Naive B cell (primary cell): Measurements from ENCODE around the gene MYO10. TPM values are rescaled to one million over a fixed set of nuclear protein-coding genes. Genes with fewer than 3 reads are reported as not detected.

Experiments used
- ATAC-seq, 2 donors: fragments of 150-1000 bp; cut with Tn5 transposase; 2 replicates each; pipeline ENCODE4 v1.10.0; 2021; ENCODE audit warnings: low read depth in 2 of 2, mild to moderate bottlenecking in 2 of 2, moderate library complexity in 2 of 2
- DNase-seq: peaks from one replicate; pipeline ENCODE4 v3.0.0; 2022
- H3K27ac Mint-ChIP-seq, 6 donors: one replicate each; pipeline ENCODE4 v1.8.0; 2020 to 2022; ENCODE audit warnings: mild to moderate bottlenecking in 6 of 6, mixed read lengths in 6 of 6, moderate library complexity in 5 of 6, inconsistent platforms in 2 of 6
- H3K27me3 Mint-ChIP-seq, 3 donors: one replicate each; pipeline ENCODE4 v1.8.0; 2021 to 2022; ENCODE audit warnings: mixed read lengths in 3 of 3, mild to moderate bottlenecking in 1 of 3
- H3K36me3 Mint-ChIP-seq, 2 donors: one replicate each; pipeline ENCODE4 v1.8.0; 2020 to 2022; ENCODE audit warnings: mixed read lengths in 2 of 2, inconsistent platforms in 1 of 2, mild to moderate bottlenecking in 1 of 2
- H3K4me1 Mint-ChIP-seq, 3 donors: one replicate each; pipeline ENCODE4 v1.8.0; 2020 to 2022; ENCODE audit warnings: mixed read lengths in 3 of 3, inconsistent platforms in 1 of 3, mild to moderate bottlenecking in 1 of 3, moderate library complexity in 1 of 3
- H3K4me3 Mint-ChIP-seq, 8 donors: one replicate each; pipeline ENCODE4 v1.8.0; 2020 to 2022; ENCODE audit warnings: mild to moderate bottlenecking in 8 of 8, mixed read lengths in 8 of 8, moderate library complexity in 8 of 8, inconsistent platforms in 2 of 8
- H3K9me3 Mint-ChIP-seq, 7 donors: one replicate each; pipeline ENCODE4 v1.8.0; 2020 to 2022; ENCODE audit warnings: mixed read lengths in 7 of 7, mild to moderate bottlenecking in 5 of 7, inconsistent platforms in 2 of 7, moderate library complexity in 1 of 7
- polyA plus RNA-seq, 6 donors: library from polyadenylated mRNA; unstranded; fragments of 300-500 nt; fragmentation: Illumina TruSeq; gene quantifications; one replicate each; pipeline ENCODE4 v1.2.3, GENCODE V29; 2021; ENCODE audit warnings: low read depth in 6 of 6

MYO10 gene
- polyA plus RNA-seq, 6 donors from 2014 or later = 0.03 to 0.87 TPM; not detected in 4

DNA sequence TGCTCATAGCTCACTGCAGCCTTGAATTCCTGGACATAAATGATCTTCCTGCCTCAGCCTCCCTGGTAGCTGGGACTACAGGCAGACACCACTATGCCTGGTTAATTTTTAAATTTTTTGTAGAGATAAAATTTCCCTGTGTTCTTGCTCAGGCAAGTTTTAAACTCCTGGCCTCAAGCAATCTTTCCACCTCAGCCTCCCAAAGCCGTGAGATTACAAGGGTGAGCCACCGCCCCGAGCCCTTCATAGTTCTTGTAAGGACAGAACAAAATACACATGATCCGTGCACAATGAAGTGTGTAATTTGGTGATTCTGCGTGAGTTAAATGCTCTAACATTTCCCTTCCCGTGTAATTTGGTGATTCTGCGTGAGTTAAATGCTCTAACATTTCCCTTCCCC lies 27.7 kb upstream of the MYO10 start:
- Mint-ChIP-seq H3K4me3 (no peak overlapping the region), H3K27ac (no peak overlapping the region)
- no peak for ATAC-seq

DNA sequence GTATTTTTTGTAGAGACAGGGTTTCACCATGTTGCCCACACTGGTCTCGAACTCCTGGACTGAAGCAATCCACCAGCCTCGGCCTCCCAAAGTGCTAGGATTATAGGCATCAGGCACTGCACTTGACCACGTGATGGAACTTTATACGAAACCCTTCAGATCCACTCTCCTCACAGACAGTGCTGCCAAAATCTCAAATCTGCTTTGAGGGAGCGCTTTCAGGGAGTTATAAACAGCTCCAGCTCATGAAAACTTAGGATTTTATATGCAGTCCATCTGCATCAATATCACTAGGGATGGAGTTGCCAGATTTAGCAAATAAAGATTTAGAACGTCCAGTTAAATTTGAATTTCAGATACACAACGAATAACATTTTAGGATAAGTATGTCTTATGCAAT lies 25.0 kb upstream of the MYO10 start:
- H3K27ac Mint-ChIP-seq = no peak overlapping the region
- H3K27me3 Mint-ChIP-seq = no peaks in the 10 kb centered on the region
- no peaks in the 10 kb centered on the region for H3K36me3 Mint-ChIP-seq
- H3K9me3 Mint-ChIP-seq = peaks cover 0 to 13% (median 5%) of the 10 kb centered on the region in 7 donors
- DNase-seq = no peak
- no peak for ATAC-seq
- H3K4me3 Mint-ChIP-seq = no peak overlapping the region
- H3K4me1 Mint-ChIP-seq = no peaks in the 10 kb centered on the region

More for the DNA sequence above, 27.7 kb upstream of the MYO10 start:
- Mint-ChIP-seq H3K4me1 (no peaks in the 10 kb centered on the region), H3K27me3 (no peaks in the 10 kb centered on the region), H3K9me3 (peaks cover 0 to 3% (median 0%) of the 10 kb centered on the region in 7 donors), H3K36me3 (no peaks in the 10 kb centered on the region)
- DNase-seq = no peak

DNA sequence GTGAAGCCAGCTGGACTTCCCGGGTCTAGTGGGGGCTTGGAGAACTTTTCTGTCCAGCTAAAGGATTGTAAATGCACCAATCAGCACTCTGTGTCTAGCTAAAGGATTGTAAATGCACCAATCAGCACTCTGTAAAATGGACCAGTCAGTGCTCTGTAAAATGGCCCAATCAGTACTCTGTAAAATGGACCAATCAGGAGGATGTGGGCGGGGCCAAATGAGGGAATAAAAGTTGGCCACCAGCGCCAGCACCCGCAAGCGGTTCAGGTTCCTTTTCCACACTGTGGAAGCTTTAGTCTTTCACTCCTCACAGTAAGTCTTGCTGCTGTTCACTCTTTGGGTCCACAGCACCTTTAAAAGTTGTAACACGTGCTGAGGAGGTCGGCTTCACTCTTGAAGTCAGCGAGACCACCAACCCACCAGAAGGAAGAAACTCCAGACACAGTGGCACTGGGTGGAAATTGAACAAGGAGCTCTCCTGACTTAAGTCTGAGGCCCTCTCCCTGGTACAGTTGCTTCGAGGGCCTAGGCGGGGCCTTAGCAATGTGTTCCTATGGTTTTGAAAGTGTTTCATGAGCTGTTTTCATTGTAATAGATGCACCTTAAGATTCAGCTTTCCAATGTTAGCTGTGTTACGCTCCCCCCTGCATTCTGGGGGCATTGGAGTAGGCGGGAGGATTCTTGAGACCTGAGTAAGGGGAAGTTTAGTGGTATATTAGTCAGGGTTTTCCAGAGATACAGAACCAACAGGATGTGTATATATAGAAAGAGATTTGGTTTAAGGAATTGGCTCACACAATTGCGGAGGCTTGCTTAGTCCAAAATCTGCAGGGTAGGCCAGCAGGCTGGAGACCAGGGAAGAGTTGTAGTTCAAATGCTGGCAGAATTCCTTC lies 21.5 kb upstream of the MYO10 start:
- Mint-ChIP-seq H3K27ac (no peak overlapping the region), H3K4me1 (no peaks in the 10 kb centered on the region), H3K27me3 (no peaks in the 10 kb centered on the region), H3K36me3 (no peaks in the 10 kb centered on the region), H3K4me3 (no peak overlapping the region), H3K9me3 (peaks cover 0 to 13% (median 6%) of the 10 kb centered on the region in 7 donors)
- DNase-seq (no peak), ATAC-seq (no peak)

DNA sequence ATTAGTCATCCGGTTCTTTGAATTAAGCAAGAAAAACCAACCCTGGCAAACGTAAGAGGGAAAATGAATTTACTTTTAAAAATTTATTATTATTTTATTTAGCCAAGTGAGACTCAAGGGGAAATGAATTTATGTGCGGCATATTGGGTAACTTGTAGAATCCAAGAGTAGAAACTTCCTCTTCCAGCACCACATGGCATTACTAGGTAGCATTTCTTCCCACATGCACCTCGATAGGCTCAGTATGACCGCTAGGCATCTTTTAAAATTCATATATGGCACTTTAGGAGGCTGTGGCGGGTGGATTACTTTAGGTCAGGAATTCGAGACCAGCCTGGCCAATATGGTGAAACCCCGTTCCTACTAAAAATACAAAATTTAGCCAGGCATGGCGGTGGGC lies 17.6 kb upstream of the MYO10 start:
- H3K4me1 Mint-ChIP-seq = no peaks in the 10 kb centered on the region
- H3K9me3 Mint-ChIP-seq = peaks cover 0 to 13% (median 8%) of the 10 kb centered on the region in 7 donors
- no peak for DNase-seq
- no peak for ATAC-seq
- H3K27ac Mint-ChIP-seq = no peak overlapping the region
- no peaks in the 10 kb centered on the region for H3K27me3 Mint-ChIP-seq
- H3K36me3 Mint-ChIP-seq = no peaks in the 10 kb centered on the region
- no peak overlapping the region for H3K4me3 Mint-ChIP-seq

DNA sequence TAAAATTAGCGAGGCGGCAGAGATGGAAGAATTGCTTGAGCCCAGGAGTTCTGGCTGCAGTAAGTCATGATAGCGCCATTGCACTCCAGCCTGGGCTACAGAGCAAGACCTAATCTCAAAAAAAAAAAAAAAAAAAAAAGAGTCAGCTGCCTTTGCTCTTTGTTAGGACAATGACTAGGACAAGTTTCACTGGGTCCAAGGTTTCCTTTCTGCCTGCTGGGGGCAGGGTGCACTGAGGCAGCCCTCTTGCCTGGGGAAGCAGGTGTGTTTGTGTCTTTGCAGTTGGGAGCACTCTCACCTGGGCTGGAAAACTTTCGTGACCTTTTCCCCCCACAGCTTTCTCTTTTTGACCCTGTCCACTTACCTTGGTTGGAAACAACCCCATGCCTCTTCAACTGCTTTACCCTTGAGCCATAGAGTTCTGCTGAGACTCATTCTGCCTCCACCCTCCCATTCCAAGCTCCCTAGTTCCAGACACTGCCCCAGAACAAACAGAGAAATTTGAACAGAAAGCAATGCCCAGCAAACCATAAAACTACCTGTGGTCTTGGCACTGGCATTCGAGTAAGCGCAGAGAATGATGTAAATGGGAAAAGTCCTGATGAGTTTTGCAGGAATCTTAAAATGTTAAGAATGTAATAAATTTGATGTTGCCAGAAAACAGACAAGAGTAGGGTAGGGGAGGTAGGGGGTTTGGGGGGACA lies 17.0 kb upstream of the MYO10 start:
- no peak for DNase-seq
- Mint-ChIP-seq H3K4me3 (no peak overlapping the region), H3K27ac (no peak overlapping the region), H3K9me3 (peaks cover 0 to 16% (median 10%) of the 10 kb centered on the region in 7 donors), H3K36me3 (no peaks in the 10 kb centered on the region), H3K27me3 (no peaks in the 10 kb centered on the region), H3K4me1 (no peaks in the 10 kb centered on the region)
- no peak for ATAC-seq

DNA sequence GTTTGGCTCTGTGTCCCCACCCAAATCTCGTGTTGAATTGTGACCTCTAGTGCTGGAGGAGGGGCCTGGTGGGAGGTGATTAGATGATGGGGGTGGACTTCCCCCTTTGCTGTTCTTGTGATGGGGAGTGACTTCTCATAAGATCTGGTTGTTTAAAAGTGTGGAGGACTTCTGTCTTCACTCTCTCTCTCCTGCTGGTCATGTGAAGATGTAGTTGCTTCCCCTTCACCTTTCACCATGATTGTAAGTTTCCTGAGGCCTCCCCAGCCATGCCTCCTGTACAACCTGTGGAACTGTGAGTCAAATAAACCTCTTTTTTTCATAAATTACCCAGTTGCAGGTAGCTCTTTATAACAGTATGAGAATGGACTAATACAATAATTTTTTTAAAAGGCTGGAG lies 10.6 kb upstream of the MYO10 start:
- no peaks in the 10 kb centered on the region for H3K4me1 Mint-ChIP-seq
- peaks cover 13 to 36% (median 23%) of the 10 kb centered on the region in 7 donors for H3K9me3 Mint-ChIP-seq
- peaks cover 0 to 4% (median 0%) of the 10 kb centered on the region in 3 donors for H3K27me3 Mint-ChIP-seq
- DNase-seq (no peak), ATAC-seq (no peak)
- H3K36me3 Mint-ChIP-seq = peaks cover 3 to 15% of the 10 kb centered on the region in 2 donors
- peak overlapping the region in 1 of 6 donors; percentile 79 for H3K27ac Mint-ChIP-seq
- H3K4me3 Mint-ChIP-seq = no peak overlapping the region

DNA sequence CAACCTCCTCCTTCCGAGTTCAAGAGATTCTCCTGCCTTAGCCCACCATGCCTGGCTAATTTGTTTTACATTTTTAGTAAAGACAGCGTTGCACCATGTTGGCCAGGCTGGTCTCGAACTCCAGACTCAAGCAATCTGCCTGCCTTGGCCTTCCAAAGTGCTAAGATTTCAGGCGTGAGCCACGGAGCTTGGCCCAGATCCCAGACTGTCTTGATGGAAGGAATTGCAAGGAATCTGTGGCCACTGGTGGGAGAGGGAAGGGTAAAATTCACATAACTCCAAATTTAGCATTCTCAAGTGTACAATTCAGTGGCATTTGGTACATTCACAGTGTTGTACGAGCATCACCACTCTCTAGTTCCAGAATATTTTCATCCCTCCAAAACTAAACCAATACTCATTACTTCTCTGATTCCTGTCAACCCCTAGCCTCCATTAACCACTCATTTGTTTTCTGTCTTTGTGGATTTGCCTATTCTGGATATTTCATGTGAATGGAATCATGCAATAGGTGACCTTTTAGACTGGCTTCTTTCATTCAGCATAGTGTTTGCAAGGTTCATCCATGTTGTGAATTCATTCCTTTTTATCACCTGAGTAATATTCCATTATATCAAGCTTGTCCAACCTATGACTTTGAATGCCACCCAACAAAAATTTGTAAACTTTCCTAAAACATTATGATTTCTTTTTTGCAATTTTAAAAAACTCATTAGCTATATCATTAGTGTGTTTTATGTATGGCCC lies 8.9 kb upstream of the MYO10 start:
- no peak overlapping the region for H3K4me3 Mint-ChIP-seq
- ATAC-seq (no peak), DNase-seq (no peak)
- H3K4me1 Mint-ChIP-seq = no peaks in the 10 kb centered on the region
- peaks cover 0 to 10% (median 6%) of the 10 kb centered on the region in 3 donors for H3K27me3 Mint-ChIP-seq
- H3K36me3 Mint-ChIP-seq = peaks cover 3 to 15% of the 10 kb centered on the region in 2 donors
- peaks cover 17 to 36% (median 23%) of the 10 kb centered on the region in 7 donors for H3K9me3 Mint-ChIP-seq
- no peak overlapping the region for H3K27ac Mint-ChIP-seq

DNA sequence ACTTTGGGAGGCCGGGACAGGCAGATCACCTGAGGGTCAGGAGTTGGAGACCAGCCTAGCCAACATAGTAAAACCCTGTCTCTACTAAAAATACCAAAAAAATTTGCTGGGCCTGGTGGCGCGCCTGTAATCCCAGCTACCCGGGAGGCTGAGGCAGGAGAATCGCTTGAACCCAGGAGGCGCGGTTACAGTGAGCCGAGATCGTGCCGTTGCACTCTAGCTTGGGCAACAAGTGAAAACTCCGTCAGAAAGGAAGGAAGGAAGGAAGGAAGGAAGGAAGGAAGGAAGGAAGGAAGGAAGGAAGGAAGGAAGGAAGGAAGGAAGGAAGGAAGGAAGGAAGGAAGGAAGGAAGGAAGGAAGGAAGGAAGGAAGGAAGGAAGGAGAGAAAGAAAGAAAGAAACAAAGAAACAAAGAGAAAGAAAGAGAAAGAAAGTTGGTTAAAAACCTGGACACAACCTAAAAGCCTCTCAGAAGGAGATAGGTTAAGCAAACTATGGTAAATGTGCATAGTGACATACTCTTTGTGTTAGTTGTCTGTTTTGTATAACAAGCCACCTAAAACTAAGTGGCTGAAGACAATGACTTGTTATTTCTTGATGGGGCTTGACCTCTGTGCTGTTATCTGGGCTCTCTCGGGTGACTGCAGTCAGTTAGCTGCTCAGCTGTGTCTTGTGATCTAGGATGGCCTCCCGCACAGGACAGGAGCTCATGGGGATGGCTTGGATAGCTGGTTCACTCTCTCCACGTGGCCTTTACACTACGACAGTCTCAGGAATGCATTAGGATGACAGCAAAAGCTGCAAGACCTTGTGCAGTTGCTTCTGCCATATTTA lies 8.0 kb upstream of the MYO10 start:
- peaks cover 14 to 36% (median 23%) of the 10 kb centered on the region in 7 donors for H3K9me3 Mint-ChIP-seq
- ATAC-seq = no peak
- peaks cover 0 to 10% (median 8%) of the 10 kb centered on the region in 3 donors for H3K27me3 Mint-ChIP-seq
- no peak for DNase-seq
- H3K36me3 Mint-ChIP-seq = peaks cover 3 to 15% of the 10 kb centered on the region in 2 donors
- H3K4me1 Mint-ChIP-seq = no peaks in the 10 kb centered on the region
- no peak overlapping the region for H3K4me3 Mint-ChIP-seq
- H3K27ac Mint-ChIP-seq = peak overlapping the region in 1 of 6 donors; percentile 66

DNA sequence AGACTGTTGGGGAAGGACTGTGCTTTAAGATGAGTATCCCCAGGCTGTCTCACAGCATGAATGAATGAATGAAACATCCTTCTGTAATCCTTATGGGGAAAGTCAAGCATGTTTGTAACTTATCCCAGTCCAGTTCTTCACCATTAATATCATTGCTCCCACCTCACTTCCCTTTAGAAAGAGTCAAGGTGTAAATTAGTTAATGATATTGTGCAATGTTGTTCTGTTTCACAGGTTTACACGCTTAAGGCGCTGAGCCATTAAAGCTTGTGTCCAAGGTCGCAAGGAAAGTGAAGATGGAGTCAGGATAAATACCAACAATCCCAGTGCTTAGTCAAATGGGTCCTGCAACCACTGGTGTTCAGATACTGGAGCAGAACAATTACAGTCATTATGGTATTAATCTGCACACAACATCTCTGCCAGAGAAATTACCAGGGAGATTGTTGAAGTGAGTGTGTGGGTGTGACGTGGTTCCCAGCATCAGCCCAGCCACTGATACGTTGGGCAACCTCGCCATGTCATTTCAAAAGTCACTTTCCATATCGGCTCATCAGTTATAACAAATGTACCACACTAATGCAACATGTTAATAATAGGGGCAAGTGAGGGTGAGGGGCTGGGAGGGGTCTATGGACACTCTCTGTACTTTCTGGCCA lies 1.5 kb upstream of the MYO10 start:
- Mint-ChIP-seq H3K27me3 (peaks cover 49 to 61% (median 51%) of the 10 kb centered on the region in 3 donors), H3K4me1 (peaks cover 13 to 30% (median 14%) of the 10 kb centered on the region in 3 donors), H3K36me3 (no peaks in the 10 kb centered on the region), H3K9me3 (peaks cover 0 to 37% (median 7%) of the 10 kb centered on the region in 7 donors), H3K4me3 (peak overlapping the region in 6 of 8 donors; percentile 60 to 82 (median 80)), H3K27ac (peak overlapping the region in 1 of 6 donors; percentile 26)
- DNase-seq (no peak), ATAC-seq (no peak)

DNA sequence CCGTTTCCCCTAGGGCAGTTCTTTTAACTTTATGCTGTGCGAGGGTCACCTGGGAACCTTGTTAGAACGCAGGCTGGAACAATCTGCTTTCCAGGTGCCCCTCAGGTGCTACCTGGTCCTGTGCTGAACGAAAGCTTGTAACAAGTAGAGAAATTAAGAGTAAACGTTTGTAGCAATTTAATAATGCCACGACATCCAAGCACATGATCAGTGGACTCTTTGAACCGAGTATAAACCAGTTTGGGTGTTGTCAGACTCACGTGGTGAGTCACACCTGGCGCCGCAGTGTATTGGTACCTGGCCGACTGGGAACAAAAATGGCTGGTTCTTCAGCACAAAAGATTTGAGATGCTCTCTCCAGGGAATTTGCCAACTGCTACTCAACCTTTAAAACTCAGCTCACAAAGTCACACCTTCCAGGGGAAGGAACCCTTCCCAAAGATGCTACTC lies 926 bp upstream of the MYO10 start:
- Mint-ChIP-seq H3K4me1 (peaks cover 13 to 30% (median 14%) of the 10 kb centered on the region in 3 donors), H3K27ac (no peak overlapping the region), H3K9me3 (peaks cover 0 to 33% (median 5%) of the 10 kb centered on the region in 7 donors), H3K36me3 (no peaks in the 10 kb centered on the region), H3K4me3 (peak overlapping the region; percentile 40 to 84 (median 80)), H3K27me3 (peaks cover 51 to 66% (median 57%) of the 10 kb centered on the region in 3 donors)
- ATAC-seq = no peak
- no peak for DNase-seq

DNA sequence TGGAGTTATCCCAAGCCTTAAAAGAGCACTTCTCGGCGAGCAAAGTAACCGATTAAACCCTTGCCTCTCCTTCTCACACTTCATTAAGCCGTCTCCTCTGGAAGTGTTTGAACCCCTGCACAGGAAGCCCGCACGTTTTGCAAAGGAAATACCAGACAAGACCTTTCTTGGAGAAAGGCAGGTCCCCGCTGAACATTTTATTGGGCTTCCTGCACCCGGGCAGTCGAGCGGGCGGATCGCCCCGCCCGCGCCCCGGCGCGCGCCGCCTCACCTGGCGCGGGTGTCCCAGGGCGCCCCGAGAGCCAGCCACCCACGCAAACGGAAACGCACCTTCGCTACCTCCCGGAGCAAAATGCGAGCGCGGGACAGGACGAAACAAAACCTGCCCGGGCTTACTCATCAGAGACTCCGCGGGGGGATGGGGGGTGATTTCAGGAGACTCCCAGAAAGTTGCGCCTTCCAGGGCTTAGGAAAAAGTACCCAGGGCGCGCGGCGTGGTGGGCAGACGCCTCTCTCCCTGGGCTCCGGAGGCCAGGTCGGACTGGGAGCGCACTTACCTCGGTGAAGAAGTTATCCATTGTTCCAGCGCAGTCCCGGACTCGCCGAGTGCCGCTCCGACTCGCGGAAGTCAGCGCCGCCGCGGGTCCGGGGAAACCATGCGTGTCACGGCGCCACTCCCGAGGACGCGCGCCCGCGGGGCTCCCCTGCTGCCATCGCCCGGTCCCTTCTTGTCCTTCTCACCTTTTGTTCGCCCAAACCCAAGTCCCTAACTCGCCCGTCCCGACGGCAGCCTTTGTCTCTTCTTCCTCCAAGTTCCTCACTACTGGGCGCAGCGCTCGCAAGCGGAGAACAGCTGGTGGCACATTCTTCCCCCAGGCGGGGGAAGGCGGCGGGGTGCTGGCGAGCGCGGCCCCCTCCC lies 598 bp downstream of the MYO10 start:
- peak overlapping the region in 2 of 6 donors; percentile 54 to 62 for H3K27ac Mint-ChIP-seq
- H3K4me1 Mint-ChIP-seq = peaks cover 13 to 30% (median 14%) of the 10 kb centered on the region in 3 donors
- peaks cover 57 to 76% (median 65%) of the 10 kb centered on the region in 3 donors for H3K27me3 Mint-ChIP-seq

More for the DNA sequence above, 598 bp downstream of the MYO10 start:
- Mint-ChIP-seq H3K4me3 (peak overlapping the region; percentile 79 to 93 (median 87)), H3K9me3 (peaks cover 0 to 33% (median 6%) of the 10 kb centered on the region in 7 donors), H3K36me3 (no peaks in the 10 kb centered on the region)
- no peak for DNase-seq
- ATAC-seq = peak; percentile 47 to 50
